HG03378 (cell line): Measurements from ENCODE around the gene ABHD4.
"Not testable (repeated sequence)": the region's sequence is repeated elsewhere in the genome, so short reads cannot be mapped to it uniquely, and the experiment has no call there.

Source experiments
- ATAC-seq: cut with Tn5 transposase; IDR thresholded peaks from one replicate; pipeline ENCODE4 v1.9.1; 2021; ENCODE audit warnings: mild to moderate bottlenecking, moderate library complexity; ENCODE audit not compliant: unreplicated experiment

Gene ABHD4

DNA sequence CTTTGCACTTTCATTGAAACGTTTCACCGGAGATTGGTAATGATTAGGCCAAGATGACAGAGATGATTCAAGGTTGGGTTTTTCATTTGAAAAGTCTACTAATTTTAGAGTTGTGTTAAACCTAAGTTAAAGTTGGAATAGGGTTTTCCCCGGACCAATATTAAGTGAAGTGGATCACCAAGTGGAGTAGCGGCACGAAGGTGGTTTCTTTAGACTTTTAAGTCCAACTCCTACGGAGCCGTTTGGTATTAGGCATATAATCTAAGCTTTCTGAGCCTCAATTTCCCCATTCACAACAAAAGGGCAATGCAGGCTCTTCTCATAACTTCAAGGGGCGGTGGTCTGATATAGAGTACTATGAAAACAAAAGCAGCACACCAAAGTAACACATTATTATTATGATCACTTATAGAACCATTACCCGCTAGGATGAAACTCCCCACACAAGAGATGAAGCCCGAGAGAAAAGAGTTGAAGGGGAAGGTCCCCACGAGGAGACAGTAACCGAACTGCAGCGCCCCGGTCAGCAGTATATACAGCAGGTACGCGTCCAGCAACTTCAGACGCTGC is 9.5 kb upstream of the ABHD4 start:
- ATAC-seq: no peak

- ATAC-seq: peak; percentile 92
Measured at GRCh38 chr14:22589096-22589839, 8.8 kb upstream of the ABHD4 start, which contains the start of gene DAD1. Gene DAD1 (minus strand): TSS chr14:22589224. CDS start chr14:22589157, 67 bp downstream.

DNA sequence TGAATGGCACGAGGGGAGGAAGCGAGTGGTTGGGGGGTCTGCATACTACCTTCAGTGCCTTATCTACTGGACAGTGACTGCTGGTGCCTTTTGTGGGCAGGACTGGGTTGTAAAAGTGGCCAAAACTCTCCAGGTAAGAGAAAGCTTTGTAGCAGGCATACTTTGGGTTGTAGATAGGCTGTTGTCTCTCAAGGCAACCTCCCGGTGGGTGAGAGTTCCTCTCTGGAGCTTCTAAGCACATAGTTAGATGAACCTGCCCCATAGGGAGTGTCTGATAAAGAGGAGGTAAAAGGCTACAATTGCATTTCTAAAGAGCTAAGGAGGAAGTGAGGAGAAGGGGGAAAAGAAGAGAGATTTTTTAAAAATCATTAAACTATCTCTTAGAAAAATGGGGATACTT is 4.9 kb upstream of the ABHD4 start:
- ATAC-seq: no peak

GRCh38 chr14:22593601-22594000 is 4.5 kb upstream of the ABHD4 start:
- no peak for ATAC-seq

DNA sequence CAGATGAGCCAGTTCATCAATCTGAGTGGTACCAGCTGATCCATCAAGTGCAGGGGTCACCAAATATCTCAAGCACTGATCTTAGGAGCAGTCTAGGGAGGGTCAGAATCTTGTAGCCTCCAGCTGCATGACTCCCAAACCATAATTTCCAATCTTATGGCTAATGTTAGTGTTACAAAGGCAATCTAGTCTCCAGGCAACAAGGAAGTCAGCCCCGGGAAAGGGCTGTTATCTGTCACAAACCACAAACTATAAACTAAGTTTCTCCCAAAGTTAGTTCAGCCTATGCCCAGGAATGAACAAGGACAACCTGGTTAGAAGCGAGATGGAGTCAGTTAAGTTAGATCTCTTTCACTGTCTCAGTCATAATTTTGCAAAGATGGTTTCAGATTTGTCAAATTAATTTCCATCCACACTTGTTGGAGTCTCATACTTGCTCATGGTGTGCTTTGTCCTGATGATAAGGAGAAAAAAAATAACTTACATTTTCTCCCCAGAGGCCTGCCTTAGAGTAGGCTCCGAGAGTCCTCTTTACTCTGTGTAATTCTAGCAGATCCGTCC is 3.9 kb upstream of the ABHD4 start:
- ATAC-seq: no peak

DNA sequence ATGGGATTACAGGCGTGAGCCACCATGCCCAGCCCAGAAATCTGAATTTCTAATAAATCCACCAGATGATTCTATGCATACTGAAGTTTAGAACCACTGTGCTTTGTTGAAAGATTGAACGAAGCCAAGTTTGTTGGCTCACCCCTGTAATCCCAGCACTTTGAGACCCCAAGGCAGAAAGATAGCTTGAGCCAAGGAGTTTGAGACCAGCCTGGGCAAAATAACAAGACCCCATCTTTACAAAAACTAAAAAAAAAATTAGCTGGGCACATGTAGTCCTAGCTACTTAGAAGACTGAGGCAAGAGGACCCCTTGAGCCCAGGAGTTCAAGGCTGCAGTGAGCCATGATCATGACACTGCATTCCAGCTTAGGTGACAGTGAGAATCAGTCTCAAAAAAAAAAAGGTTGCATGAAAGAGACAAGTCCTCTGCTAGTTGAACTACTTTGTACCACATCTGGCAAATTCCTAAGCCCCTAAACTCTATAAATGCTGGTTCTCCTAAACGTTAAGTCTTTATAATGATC is 1.7 kb upstream of the ABHD4 start:
- ATAC-seq: no peak

DNA sequence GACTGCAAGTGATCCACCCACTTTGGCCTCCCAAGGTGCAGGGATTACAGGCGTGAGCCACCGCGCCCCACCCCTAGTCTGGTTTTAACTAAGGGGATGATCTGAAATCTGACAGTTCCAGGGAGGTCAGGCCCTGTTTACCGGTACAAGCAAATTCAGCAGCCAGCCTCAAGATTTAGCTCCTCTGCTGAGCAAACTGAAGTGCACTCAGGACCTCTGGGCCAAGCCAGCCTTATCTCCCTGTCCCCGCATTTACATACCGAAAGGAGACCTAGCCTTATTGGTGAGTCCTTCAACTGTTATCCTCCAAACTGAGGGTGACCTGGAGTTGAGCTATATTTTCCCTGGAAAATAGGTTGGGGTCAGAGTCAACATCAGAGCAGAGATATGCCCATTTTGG is 835 bp upstream of the ABHD4 start:
- no peak for ATAC-seq

- no peak for ATAC-seq
Measured at GRCh38 chr14:22597771-22598098, 365 bp upstream of the ABHD4 start.

- peak; percentile 57 for ATAC-seq
Measured at GRCh38 chr14:22598896-22599244, 770 bp downstream of the ABHD4 start.

DNA sequence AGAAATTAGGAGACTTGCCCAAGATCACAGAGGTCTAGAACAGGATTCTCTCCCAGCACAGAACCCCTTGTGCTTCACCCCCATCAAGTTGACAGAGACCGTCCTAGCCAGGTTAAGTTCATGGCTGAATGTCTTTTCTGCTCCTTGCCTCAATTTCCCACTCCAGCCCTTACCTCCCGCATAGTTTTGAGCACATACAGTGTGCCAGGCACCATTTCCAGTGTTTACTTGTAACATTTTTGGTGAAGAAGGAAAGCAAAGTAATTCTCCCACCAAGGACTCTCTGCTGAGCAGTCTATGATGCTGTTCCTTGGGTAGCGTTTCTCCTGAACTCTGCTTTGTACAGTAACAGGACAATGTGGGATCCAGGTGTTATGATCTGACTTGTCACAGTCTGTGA is 1.2 kb downstream of the ABHD4 start:
- no peak for ATAC-seq

DNA sequence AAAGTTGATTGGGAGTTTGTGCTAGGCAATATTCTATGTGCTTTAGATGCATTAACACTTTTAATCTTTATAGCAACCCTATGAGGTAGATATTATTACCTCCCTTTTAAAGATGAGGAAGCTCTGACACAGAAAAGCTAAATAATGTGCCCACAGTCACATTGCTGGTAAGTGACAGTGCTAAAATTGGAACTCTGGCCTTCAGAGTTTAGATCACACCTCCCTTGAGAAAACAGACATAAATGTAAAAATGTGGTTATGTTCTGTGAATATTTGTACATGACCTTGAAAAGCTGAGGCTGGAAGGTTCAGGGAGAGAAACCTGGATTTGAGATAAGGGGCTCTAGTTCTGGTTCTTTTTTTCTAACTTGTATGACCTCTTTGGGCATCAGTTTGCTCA is 1.9 kb downstream of the ABHD4 start:
- ATAC-seq: no peak

- ATAC-seq: no peak
Measured at GRCh38 chr14:22601456-22601855, 3.4 kb downstream of the ABHD4 start.

- no peak for ATAC-seq
Measured at GRCh38 chr14:22601996-22602395, 3.9 kb downstream of the ABHD4 start.

- ATAC-seq: no peak
Measured at GRCh38 chr14:22602862-22603261, 4.8 kb downstream of the ABHD4 start.

DNA sequence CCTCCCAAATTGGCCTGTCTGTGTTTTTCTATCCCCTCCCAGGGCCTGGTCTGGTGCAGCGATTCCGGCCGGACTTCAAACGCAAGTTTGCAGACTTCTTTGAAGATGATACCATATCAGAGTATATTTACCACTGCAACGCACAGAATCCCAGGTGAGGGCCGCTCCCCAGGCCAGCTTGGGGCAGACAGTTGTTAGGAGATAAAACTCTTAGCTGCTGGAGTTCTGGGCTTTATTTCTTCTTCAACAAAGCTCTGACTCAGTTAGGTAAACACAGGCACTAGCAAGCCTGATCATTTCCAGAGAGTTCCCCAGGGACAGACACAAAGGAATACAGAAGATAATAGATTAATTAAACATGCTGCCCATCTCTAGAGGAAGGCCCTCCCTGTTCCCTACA is 8.3 kb downstream of the ABHD4 start:
- no peak for ATAC-seq

DNA sequence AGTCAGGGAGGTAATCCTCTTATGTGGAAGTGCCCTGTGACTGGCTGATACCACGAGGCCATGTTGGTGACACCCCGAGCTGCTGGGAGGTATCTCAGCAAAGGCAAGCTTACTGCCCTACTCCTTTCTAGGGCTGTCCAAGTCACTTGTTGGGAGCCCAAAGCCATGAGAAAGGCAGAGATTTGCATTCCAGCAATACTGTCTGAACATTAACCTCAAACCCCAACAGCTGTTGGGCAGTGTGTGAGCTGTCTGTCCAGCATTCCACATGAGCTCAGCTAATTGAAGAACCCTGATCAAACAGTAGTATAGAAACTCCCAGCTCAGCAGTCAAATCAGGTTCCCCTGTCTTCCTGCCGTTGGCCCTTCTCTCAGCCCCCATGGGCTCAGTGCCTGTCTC is 9.2 kb downstream of the ABHD4 start:
- no peak for ATAC-seq

DNA sequence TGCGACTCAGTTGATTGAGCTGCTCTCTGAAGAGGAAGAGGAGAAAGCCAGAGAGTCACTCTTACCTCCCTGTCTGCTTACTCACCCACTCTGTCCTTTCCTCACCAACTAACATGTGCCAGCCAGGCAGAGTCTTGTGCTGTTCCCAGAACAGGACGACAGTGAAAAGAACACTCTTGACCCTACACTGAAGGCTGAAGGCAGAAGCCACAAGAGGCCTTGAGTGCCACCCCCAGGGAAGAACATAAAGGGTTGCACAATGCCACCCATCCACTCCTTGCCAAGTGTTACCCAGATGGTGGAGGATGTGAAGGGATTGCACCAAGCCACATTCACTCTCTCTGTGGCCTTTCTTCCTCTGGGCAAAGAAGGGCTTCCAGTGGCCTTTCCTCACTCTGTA is 12.8 kb downstream of the ABHD4 start:
- no peak for ATAC-seq

DNA sequence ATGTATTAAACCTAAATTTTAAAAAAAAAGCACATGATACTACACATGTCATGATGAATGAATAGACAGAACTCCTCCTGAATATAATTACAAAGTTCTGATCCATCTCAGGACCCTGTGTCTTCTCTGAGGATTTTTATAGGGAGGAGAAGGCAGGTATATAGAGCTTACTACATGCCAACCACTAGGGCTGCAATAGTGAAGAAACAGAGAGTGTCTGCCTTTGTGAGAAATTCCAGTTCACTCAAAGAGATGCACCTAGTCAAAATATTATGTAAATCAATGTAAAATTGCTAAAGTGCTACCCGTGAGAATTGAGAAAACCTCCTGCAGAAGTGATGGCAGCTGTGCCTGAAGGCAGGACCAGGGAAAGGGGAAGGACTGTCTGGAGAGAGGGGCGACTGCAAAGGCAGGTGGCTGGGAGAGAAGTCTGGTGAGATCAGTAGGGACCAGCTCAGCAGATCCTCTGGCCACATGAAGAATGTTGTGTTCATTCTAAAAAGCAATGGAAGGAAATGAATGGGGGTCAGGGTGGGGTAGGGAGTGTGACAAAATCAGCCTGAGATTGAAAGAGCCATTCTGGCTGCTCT is 15.1 kb downstream of the ABHD4 start:
- ATAC-seq: no peak

GRCh38 chr14:22613736-22614239 is 15.7 kb downstream of the ABHD4 start:
- no peak for ATAC-seq

DNA sequence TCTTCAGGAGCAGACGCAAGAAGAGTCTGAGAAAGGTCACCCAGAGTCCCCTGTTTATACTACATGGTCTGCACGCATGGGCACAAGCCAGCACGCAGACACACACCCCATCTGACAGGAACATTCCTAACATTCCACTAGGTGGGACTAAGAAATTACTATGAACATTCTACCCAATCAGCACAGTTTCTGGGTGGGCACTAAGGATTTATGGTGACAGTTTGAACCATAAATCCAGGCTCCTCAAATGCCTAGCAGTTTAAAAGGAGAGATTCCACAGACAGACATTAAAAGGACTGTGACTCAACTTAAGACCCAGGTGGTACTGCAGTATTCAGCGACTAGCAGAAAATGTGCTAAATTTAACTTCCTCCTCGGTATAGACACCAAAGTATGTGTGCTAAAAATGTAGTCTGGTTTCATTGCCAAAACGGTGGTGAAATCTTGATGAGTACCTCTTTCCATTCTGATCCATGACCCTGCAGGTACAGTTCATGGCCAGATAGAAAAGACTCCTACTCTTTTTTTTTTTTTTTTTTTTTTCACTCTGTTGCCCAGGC is 16.2 kb downstream of the ABHD4 start:
- ATAC-seq: peak; percentile 46

GRCh38 chr14:22615765-22616164 is 17.7 kb downstream of the ABHD4 start:
- not testable (repeated sequence) for ATAC-seq

DNA sequence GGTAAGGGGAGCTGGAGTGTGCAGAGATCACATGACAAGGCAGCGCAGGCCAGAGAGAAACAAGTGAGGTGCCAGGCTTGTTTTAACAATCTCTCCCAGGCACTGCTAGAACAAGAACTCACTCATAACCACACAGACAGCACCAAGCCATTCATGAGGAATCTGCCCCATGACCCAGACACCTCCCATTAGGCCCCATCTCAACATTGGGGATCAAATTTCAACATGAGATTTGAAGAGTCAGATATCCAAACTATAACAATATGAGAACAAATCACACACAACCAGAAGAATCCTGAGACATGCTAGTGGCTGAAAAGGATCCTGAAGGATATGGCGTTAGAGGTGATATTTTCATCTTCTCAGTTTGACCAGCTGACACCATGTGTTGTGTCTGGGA is 24.2 kb downstream of the ABHD4 start:
- no peak for ATAC-seq
